GM12878 (cell line): ENCODE measurements around the gene PLA2G4A. TPM values are rescaled to one million over a fixed set of nuclear protein-coding genes. Genes with fewer than 3 reads are reported as not detected.

ENCODE experiments used
- ATAC-seq: fragments of 200-7000 bp; cut with Tn5 transposase; 3 replicates; pipeline ENCODE4 v1.9.1; 2020; ENCODE audit warnings: mild to moderate bottlenecking, moderate library complexity
- BruUV-seq: library from RNA; stranded (reverse); fragments of 400-500 nt; replicated peaks from 2 replicates; lab custom pipeline; 2021; lab: Mats Ljungman, UMichigan
- CTCF ChIA-PET: fragments of 300-600 bp; sonication (Branson Sonifier 250); formaldehyde crosslinking; extraction: SDS; loops from one replicate; lab custom pipeline; 2021; ENCODE audit warnings: inconsistent platforms; lab: Yijun Ruan, JAX
- POLR2A ChIA-PET: fragments of 350-600 bp; formaldehyde crosslinking; extraction: SDS; loops from one replicate; lab custom pipeline; 2021; ENCODE audit warnings: inconsistent platforms; lab: Charles Lee
- RAD21 ChIA-PET: fragments of 300-600 bp; sonication (Branson Sonifier 250); formaldehyde crosslinking; loops from one replicate; lab custom pipeline; 2023; ENCODE audit warnings: antibody characterized with exemption; ENCODE audit not compliant: unreplicated experiment; lab: Charles Lee
- SMC1A ChIA-PET: fragments of 300-600 bp; sonication (Branson Sonifier 250); formaldehyde crosslinking; loops from one replicate; lab custom pipeline; 2023; ENCODE audit not compliant: unreplicated experiment, uncharacterized antibody; lab: Charles Lee
- DNase-seq: peaks from one replicate; pipeline ENCODE4 v3.0.0-alpha.2; 2011; ENCODE audit warnings: low read depth, low spot score
- FAIRE-seq: peaks from 3 replicates; lab custom pipeline; 2011; peaks lifted over from hg19 to GRCh38; lab: Jason Lieb, UNC
- H2AFZ ChIP-seq: 2 replicates; pipeline ENCODE4 v1.6.0; 2011; ENCODE audit warnings: low read depth, low read length, control low read depth; ENCODE audit not compliant: control insufficient read depth
- H3K27ac ChIP-seq: 2 replicates; pipeline ENCODE4 v1.5.1; 2011; ENCODE audit warnings: control low read depth; ENCODE audit not compliant: control insufficient read depth, insufficient read depth
- H3K27me3 ChIP-seq, 2 experiments: replicated peaks in 1 of 2; 2 replicates each; pipeline versions ENCODE4 v1.6.0 to v1.6.1; 2011; ENCODE audit warnings: low read length in 1 of 2; ENCODE audit not compliant: control insufficient read depth in 2 of 2, insufficient read depth in 2 of 2
- H3K36me3 ChIP-seq, 2 experiments: 2 replicates each; pipeline ENCODE4 v1.5.1; 2011; ENCODE audit warnings: low read length in 1 of 2; ENCODE audit not compliant: control insufficient read depth in 2 of 2, insufficient read depth in 2 of 2
- H3K4me1 ChIP-seq: 2 replicates; pipeline ENCODE4 v1.6.1; 2011; ENCODE audit warnings: mild to moderate bottlenecking, low read length, moderate library complexity, mixed read lengths; ENCODE audit not compliant: control insufficient read depth, insufficient read depth
- H3K4me2 ChIP-seq: 2 replicates; pipeline ENCODE4 v1.6.0; 2011; ENCODE audit warnings: control low read depth; ENCODE audit not compliant: control insufficient read depth, insufficient read depth
- H3K4me3 ChIP-seq: fragments of 200-600 bp; sonication (generic); 2 replicates; pipeline ENCODE4 v1.5.1; 2016
- H3K79me2 ChIP-seq: 2 replicates; pipeline ENCODE4 v1.6.0; 2011; ENCODE audit warnings: low read length; ENCODE audit not compliant: control insufficient read depth, insufficient read depth
- H3K9ac ChIP-seq: 2 replicates; pipeline ENCODE4 v1.8.0; 2011; ENCODE audit warnings: low read length, control low read depth, mixed read lengths; ENCODE audit not compliant: control insufficient read depth, insufficient read depth
- H3K9me3 ChIP-seq: replicated peaks from 3 replicates; pipeline ENCODE4 v1.5.1; 2011; ENCODE audit warnings: mild to moderate bottlenecking, low read length; ENCODE audit not compliant: control insufficient read depth, insufficient read depth
- H4K20me1 ChIP-seq: 2 replicates; pipeline ENCODE4 v1.6.0; 2011; ENCODE audit not compliant: control insufficient read depth, insufficient read depth
- BCL11A ChIP-seq: IDR thresholded peaks from 2 replicates; pipeline ENCODE4 v1.6.1; 2011; ENCODE audit warnings: low read depth, low read length
- CHD4 ChIP-seq: fragments of 200-600 bp; sonication (generic); IDR thresholded peaks from 2 replicates; pipeline ENCODE4 v1.6.1; 2016; ENCODE audit warnings: mild to moderate bottlenecking
- EED ChIP-seq: sonication (generic); IDR thresholded peaks from 2 replicates; pipeline ENCODE4 v1.6.1; 2016; ENCODE audit warnings: antibody characterized with exemption, low read depth
- MAX ChIP-seq: IDR thresholded peaks from 2 replicates; pipeline ENCODE4 v1.6.1; 2012; ENCODE audit warnings: low read depth, low read length, improper control_type of control experiment
- MEF2A ChIP-seq: IDR thresholded peaks from 2 replicates; pipeline ENCODE4 v1.6.1; 2011; ENCODE audit warnings: low read depth, mild to moderate bottlenecking, low read length, moderate library complexity; ENCODE audit not compliant: insufficient read depth
- MYB ChIP-seq: fragments of 150-350 bp; IDR thresholded peaks from 2 replicates; pipeline ENCODE4 v1.6.1; 2014; ENCODE audit warnings: mild to moderate bottlenecking, low read depth, low read length, borderline replicate concordance
- SMAD1 ChIP-seq: fragments of 450-650 bp; IDR thresholded peaks from 2 replicates; pipeline ENCODE4 v1.6.1; 2018; ENCODE audit warnings: mild to moderate bottlenecking, low read depth; ENCODE audit not compliant: partially characterized antibody
- SMAD5 ChIP-seq: IDR thresholded peaks from 2 replicates; pipeline ENCODE4 v1.6.1; 2016; ENCODE audit warnings: antibody characterized with exemption, low read depth
- ZBTB4 ChIP-seq: fragments of 450-650 bp; formaldehyde crosslinking; IDR thresholded peaks from 2 replicates; pipeline ENCODE4 v1.4.0; 2022; ENCODE audit warnings: mild to moderate bottlenecking, moderate library complexity
- WGBS: methylation state at CpG from one replicate; pipeline ENCODE4 v1.1.6; 2016; ENCODE audit warnings: low lambda C conversion rate; ENCODE audit not compliant: insufficient replicate concordance, insufficient coverage; ENCODE audit errors: missing lambda C conversion rate; 5-methylcytosine and 5-hydroxymethylcytosine counted together
- in situ Hi-C: fragments of 300-500 bp; cut with MboI; formaldehyde crosslinking; loops from 9 replicates; pipeline ENCODE4 v1.14.3; 2018; ENCODE audit warnings: mixed read lengths
- intact Hi-C: fragments of 100-400 bp; cut with micrococcal nuclease; formaldehyde crosslinking; loops from one replicate; pipeline ENCODE4 v1.14.2; 2022; ENCODE audit not compliant: unreplicated experiment
- polyA plus RNA-seq, 11 experiments: library from polyadenylated mRNA; depleted of rRNA in 4 of 11; unstranded in 6 of 11; stranded (reverse) in 5 of 11; fragments of >200 nt; fragmentation: Nextera tagmentation in 4 of 11; fragmentation: Illumina TruSeq in 1 of 11; extraction: Ambion mirVana in 4 of 11; extraction: Trizol in 1 of 11; gene quantifications; 1 replicate in 1 of 11; 2 replicates in 10 of 11; pipeline versions ENCODE4 v1.2.1 to v1.2.3, GENCODE V29; 2011 to 2016; ENCODE audit warnings: inconsistent platforms in 2 of 11, missing spikeins in 2 of 11, low read depth in 1 of 11
- total RNA-seq, 4 experiments: library from RNA; depleted of rRNA in 3 of 4; stranded (reverse); fragments of >200 nt in 3 of 4; fragmentation: Illumina TruSeq in 1 of 4; extraction: Trizol in 1 of 4; gene quantifications; 2 replicates each; pipeline versions ENCODE4 v1.2.1 to v1.2.3, GENCODE V29; 2013 to 2021
- TF ChIP-seq, protein P1 (sequence below): fragments of 450-650 bp; IDR thresholded peaks from 2 replicates; pipeline ENCODE4 v1.6.1; 2016; ENCODE audit warnings: mild to moderate bottlenecking

Gene PLA2G4A
- total and polyA plus RNA-seq, 10 of the 15 experiments (the other 5 are each of a cell fraction or from before 2014, with no cell fraction given) = 0.70 to 3.3 (median 1.5) TPM; not detected in 1

GRCh38 chr1:186875896-186876835 is 47.4 kb downstream of the PLA2G4A start:
- H3K79me2 ChIP-seq = no peaks in the 10 kb centered on the region
- H2AFZ ChIP-seq = no peak overlapping the region
- ChIA-PET CTCF (no interaction called here), POLR2A (no interaction called here), SMC1A (no interaction called here), RAD21 (no interaction called here)
- no peak overlapping the region for H3K9ac ChIP-seq
- no TSS peak for BruUV-seq
- H3K27me3 ChIP-seq = no peaks in the 10 kb centered on the region
- in situ Hi-C loops (no loop called here), intact Hi-C loops (no loop called here)
- H3K4me3 ChIP-seq = no peak overlapping the region
- WGBS = 53% methylated on average over 12 of the region's 12 CpGs
- no peak for DNase-seq
- H3K36me3 ChIP-seq = no peaks in the 10 kb centered on the region
- no peaks in the 10 kb centered on the region for H4K20me1 ChIP-seq
- no peak overlapping the region for H3K4me2 ChIP-seq
- ATAC-seq = no peak
- FAIRE-seq = no peak
- TF ChIP-seq MAX = no peak
- no peak for TF ChIP-seq SMAD1
- TF ChIP-seq SMAD5 = no peak
- TF ChIP-seq EED = no peak
- TF ChIP-seq MEF2A = no peak
- TF ChIP-seq BCL11A = no peak
- H3K4me1 ChIP-seq = no peaks in the 10 kb centered on the region
- H3K9me3 ChIP-seq = no peaks in the 10 kb centered on the region
- no peak overlapping the region for H3K27ac ChIP-seq

DNA sequence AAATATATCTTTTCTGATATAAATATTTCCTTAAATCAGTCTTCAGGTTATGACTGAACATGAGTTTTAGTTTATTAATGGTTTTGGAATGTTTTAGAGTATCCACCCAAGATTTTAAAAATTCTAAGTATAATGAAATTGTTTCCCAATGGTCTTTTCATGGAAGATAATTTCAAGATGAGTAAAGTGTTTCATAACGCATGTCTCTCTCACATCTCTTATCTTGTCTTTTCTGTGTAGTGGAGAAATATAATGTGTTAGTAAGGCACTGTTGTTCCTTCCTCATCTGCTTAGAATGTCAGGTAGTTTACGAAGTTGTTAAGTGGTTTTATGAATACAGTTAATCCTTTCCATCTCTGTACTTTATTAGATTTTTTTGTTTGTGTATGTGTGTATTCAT is 49.6 kb downstream of the PLA2G4A start:
- 49% methylated on average over 2 of the region's 2 CpGs for WGBS
- ChIA-PET SMC1A (no interaction called here), CTCF (no interaction called here), POLR2A (no interaction called here), RAD21 (no interaction called here)
- DNase-seq (no peak), ATAC-seq (no peak), FAIRE-seq (no peak)
- no peak overlapping the region for H3K9ac ChIP-seq
- H2AFZ ChIP-seq = no peak overlapping the region
- no peaks in the 10 kb centered on the region for H3K36me3 ChIP-seq
- no peaks in the 10 kb centered on the region for H3K4me1 ChIP-seq
- H3K4me2 ChIP-seq = no peak overlapping the region
- H4K20me1 ChIP-seq = no peaks in the 10 kb centered on the region
- no peak overlapping the region for H3K4me3 ChIP-seq
- in situ Hi-C loops = no loop called here
- intact Hi-C loops = no loop called here
- H3K27me3 ChIP-seq = no peaks in the 10 kb centered on the region
- no TSS peak for BruUV-seq
- H3K27ac ChIP-seq = no peak overlapping the region
- H3K9me3 ChIP-seq = no peaks in the 10 kb centered on the region
- H3K79me2 ChIP-seq = no peaks in the 10 kb centered on the region
- TF ChIP-seq ZBTB4 (CRISPR knock-in tag) = no peak
- no peak for TF ChIP-seq CHD4
- TF ChIP-seq, protein P1, sequence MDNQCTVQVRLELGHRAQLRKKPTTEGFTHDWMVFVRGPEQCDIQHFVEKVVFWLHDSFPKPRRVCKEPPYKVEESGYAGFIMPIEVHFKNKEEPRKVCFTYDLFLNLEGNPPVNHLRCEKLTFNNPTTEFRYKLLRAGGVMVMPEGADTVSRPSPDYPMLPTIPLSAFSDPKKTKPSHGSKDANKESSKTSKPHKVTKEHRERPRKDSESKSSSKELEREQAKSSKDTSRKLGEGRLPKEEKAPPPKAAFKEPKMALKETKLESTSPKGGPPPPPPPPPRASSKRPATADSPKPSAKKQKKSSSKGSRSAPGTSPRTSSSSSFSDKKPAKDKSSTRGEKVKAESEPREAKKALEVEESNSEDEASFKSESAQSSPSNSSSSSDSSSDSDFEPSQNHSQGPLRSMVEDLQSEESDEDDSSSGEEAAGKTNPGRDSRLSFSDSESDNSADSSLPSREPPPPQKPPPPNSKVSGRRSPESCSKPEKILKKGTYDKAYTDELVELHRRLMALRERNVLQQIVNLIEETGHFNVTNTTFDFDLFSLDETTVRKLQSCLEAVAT = no peak
- TF ChIP-seq MYB = no peak
